Measurements from ENCODE around the gene SPOCK3.
"Not testable (repeated sequence)": the region's sequence is repeated elsewhere in the genome, so short reads cannot be mapped to it uniquely, and the experiment has no call there.

SPOCK3 gene

GRCh38 chr4:166739215-166739614 is 495.1 kb downstream of the SPOCK3 start:
- not testable (repeated sequence) for H3K4me1 ChIP-seq (ENCODE audit: control insufficient read depth, insufficient read depth, low read length); H3K27me3 ChIP-seq (ENCODE audit: control insufficient read depth, insufficient read depth, low read length); H3K27ac ChIP-seq (ENCODE audit: low read depth, low read length); H3K36me3 ChIP-seq (ENCODE audit: control insufficient read depth, insufficient read depth, low read length); H3K9ac ChIP-seq (ENCODE audit: low read length); H3K4me3 ChIP-seq (ENCODE audit: low read depth, low read length)
- peaks cover 17% of the 10 kb centered on the region for H3K9me3 ChIP-seq (ENCODE audit: control insufficient read depth, insufficient read depth, low read depth, low read length)

GRCh38 chr4:166737430-166737829 is 496.9 kb downstream of the SPOCK3 start:
- peaks cover 6% of the 10 kb centered on the region; the same call in 1 of the 2 replicates for H3K9me3 ChIP-seq (ENCODE audit: control insufficient read depth, insufficient read depth, low read depth, low read length)
- no peaks in the 10 kb centered on the region for H3K27me3 ChIP-seq (ENCODE audit: control insufficient read depth, insufficient read depth, low read length)
- no peak overlapping the region for H3K4me3 ChIP-seq (ENCODE audit: low read depth, low read length)
- no peaks in the 10 kb centered on the region for H3K4me1 ChIP-seq (ENCODE audit: control insufficient read depth, insufficient read depth, low read length)
- no peak overlapping the region for H3K9ac ChIP-seq (ENCODE audit: low read length)
- no peaks in the 10 kb centered on the region; the same call in 1 of the 2 replicates for H3K36me3 ChIP-seq (ENCODE audit: control insufficient read depth, insufficient read depth, low read length)
- no peak overlapping the region for H3K27ac ChIP-seq (ENCODE audit: low read depth, low read length)

GRCh38 chr4:166735553-166735952 is 498.7 kb downstream of the SPOCK3 start:
- H3K4me3 ChIP-seq (ENCODE audit: low read depth, low read length) = no peak overlapping the region
- no peak overlapping the region for H3K27ac ChIP-seq (ENCODE audit: low read depth, low read length)
- H3K9ac ChIP-seq (ENCODE audit: low read length) = no peak overlapping the region
- no peaks in the 10 kb centered on the region for H3K27me3 ChIP-seq (ENCODE audit: control insufficient read depth, insufficient read depth, low read length)
- H3K36me3 ChIP-seq (ENCODE audit: control insufficient read depth, insufficient read depth, low read length) = peaks cover 5% of the 10 kb centered on the region; the same call in 1 of the 2 replicates
- no peaks in the 10 kb centered on the region for H3K9me3 ChIP-seq (ENCODE audit: control insufficient read depth, insufficient read depth, low read depth, low read length)
- H3K4me1 ChIP-seq (ENCODE audit: control insufficient read depth, insufficient read depth, low read length) = no peaks in the 10 kb centered on the region

- Histone ChIP-seq H3K9me3 (ENCODE audit: control insufficient read depth, insufficient read depth, low read depth, low read length) (no peaks in the 10 kb centered on the region), H3K4me1 (ENCODE audit: control insufficient read depth, insufficient read depth, low read length) (no peaks in the 10 kb centered on the region), H3K27me3 (ENCODE audit: control insufficient read depth, insufficient read depth, low read length) (no peaks in the 10 kb centered on the region), H3K4me3 (ENCODE audit: low read depth, low read length) (no peak overlapping the region), H3K27ac (ENCODE audit: low read depth, low read length) (no peak overlapping the region), H3K36me3 (ENCODE audit: control insufficient read depth, insufficient read depth, low read length) (peaks cover 7% of the 10 kb centered on the region; the same call in 1 of the 2 replicates), H3K9ac (ENCODE audit: low read length) (no peak overlapping the region)
These were observed 499.5 kb downstream of the SPOCK3 start for GRCh38 chr4:166734797-166735196.

GRCh38 chr4:166733686-166734085 is 500.6 kb downstream of the SPOCK3 start:
- Histone ChIP-seq H3K27me3 (ENCODE audit: control insufficient read depth, insufficient read depth, low read length) (no peaks in the 10 kb centered on the region), H3K9ac (ENCODE audit: low read length) (no peak overlapping the region), H3K36me3 (ENCODE audit: control insufficient read depth, insufficient read depth, low read length) (peaks cover 10% of the 10 kb centered on the region; the same call in 1 of the 2 replicates), H3K27ac (ENCODE audit: low read depth, low read length) (no peak overlapping the region), H3K9me3 (ENCODE audit: control insufficient read depth, insufficient read depth, low read depth, low read length) (no peaks in the 10 kb centered on the region), H3K4me3 (ENCODE audit: low read depth, low read length) (no peak overlapping the region), H3K4me1 (ENCODE audit: control insufficient read depth, insufficient read depth, low read length) (no peaks in the 10 kb centered on the region)

- H3K9ac ChIP-seq (ENCODE audit: low read length) = no peak overlapping the region
- no peaks in the 10 kb centered on the region for H3K27me3 ChIP-seq (ENCODE audit: control insufficient read depth, insufficient read depth, low read length)
- no peak overlapping the region for H3K4me3 ChIP-seq (ENCODE audit: low read depth, low read length)
These were observed 507.5 kb downstream of the SPOCK3 start for GRCh38 chr4:166726832-166727231.

GRCh38 chr4:166724369-166724768 is 509.9 kb downstream of the SPOCK3 start:
- H3K4me1 ChIP-seq (ENCODE audit: control insufficient read depth, insufficient read depth, low read length) = no peaks in the 10 kb centered on the region; the same call in 1 of the 2 replicates
- no peak overlapping the region for H3K4me3 ChIP-seq (ENCODE audit: low read depth, low read length)
- H3K36me3 ChIP-seq (ENCODE audit: control insufficient read depth, insufficient read depth, low read length) = peaks cover 29% of the 10 kb centered on the region; the same call in 1 of the 2 replicates
- H3K27me3 ChIP-seq (ENCODE audit: control insufficient read depth, insufficient read depth, low read length) = no peaks in the 10 kb centered on the region
- H3K9ac ChIP-seq (ENCODE audit: low read length) = no peak overlapping the region
- H3K27ac ChIP-seq (ENCODE audit: low read depth, low read length) = no peak overlapping the region
- H3K9me3 ChIP-seq (ENCODE audit: control insufficient read depth, insufficient read depth, low read depth, low read length) = no peaks in the 10 kb centered on the region

More at GRCh38 chr4:166726832-166727231, 507.5 kb downstream of the SPOCK3 start:
- Histone ChIP-seq H3K4me1 (ENCODE audit: control insufficient read depth, insufficient read depth, low read length) (no peaks in the 10 kb centered on the region; the same call in 1 of the 2 replicates), H3K9me3 (ENCODE audit: control insufficient read depth, insufficient read depth, low read depth, low read length) (no peaks in the 10 kb centered on the region), H3K36me3 (ENCODE audit: control insufficient read depth, insufficient read depth, low read length) (peaks cover 36% of the 10 kb centered on the region; the same call in 1 of the 2 replicates), H3K27ac (ENCODE audit: low read depth, low read length) (no peak overlapping the region)

- no peaks in the 10 kb centered on the region for H3K9me3 ChIP-seq (ENCODE audit: control insufficient read depth, insufficient read depth, low read depth, low read length)
- H3K27me3 ChIP-seq (ENCODE audit: control insufficient read depth, insufficient read depth, low read length) = peaks cover under 1% of the 10 kb centered on the region; the same call in 1 of the 2 replicates
These were observed 510.7 kb downstream of the SPOCK3 start for GRCh38 chr4:166723532-166724140.

GRCh38 chr4:166715748-166716713 is 518.3 kb downstream of the SPOCK3 start:
- H3K36me3 ChIP-seq (ENCODE audit: control insufficient read depth, insufficient read depth, low read length) = peaks cover 18% of the 10 kb centered on the region; the same call in 1 of the 2 replicates
- peaks cover 16% of the 10 kb centered on the region for H3K9me3 ChIP-seq (ENCODE audit: control insufficient read depth, insufficient read depth, low read depth, low read length)
- H3K9ac ChIP-seq (ENCODE audit: low read length) = peak overlapping the region; percentile 90
- peak overlapping the region; percentile 56 for H3K4me3 ChIP-seq (ENCODE audit: low read depth, low read length)
- peak overlapping the region; percentile 93 for H3K27ac ChIP-seq (ENCODE audit: low read depth, low read length)
- not testable (repeated sequence) for H3K27me3 ChIP-seq (ENCODE audit: control insufficient read depth, insufficient read depth, low read length)
- H3K4me1 ChIP-seq (ENCODE audit: control insufficient read depth, insufficient read depth, low read length) = peaks cover 11% of the 10 kb centered on the region; the same call in 1 of the 2 replicates

More at GRCh38 chr4:166723532-166724140, 510.7 kb downstream of the SPOCK3 start:
- H3K9ac ChIP-seq (ENCODE audit: low read length) = no peak overlapping the region
- peak overlapping the region; percentile 37; the same call in 1 of the 2 replicates for H3K27ac ChIP-seq (ENCODE audit: low read depth, low read length)
- peaks cover 31% of the 10 kb centered on the region; the same call in 1 of the 2 replicates for H3K36me3 ChIP-seq (ENCODE audit: control insufficient read depth, insufficient read depth, low read length)
- no peak overlapping the region for H3K4me3 ChIP-seq (ENCODE audit: low read depth, low read length)
- H3K4me1 ChIP-seq (ENCODE audit: control insufficient read depth, insufficient read depth, low read length) = no peaks in the 10 kb centered on the region; the same call in 1 of the 2 replicates

- Histone ChIP-seq H3K4me3 (ENCODE audit: low read depth, low read length) (no peak overlapping the region), H3K36me3 (ENCODE audit: control insufficient read depth, insufficient read depth, low read length) (no peaks in the 10 kb centered on the region), H3K9ac (ENCODE audit: low read length) (no peak overlapping the region), H3K27me3 (ENCODE audit: control insufficient read depth, insufficient read depth, low read length) (no peaks in the 10 kb centered on the region), H3K4me1 (ENCODE audit: control insufficient read depth, insufficient read depth, low read length) (no peaks in the 10 kb centered on the region), H3K27ac (ENCODE audit: low read depth, low read length) (no peak overlapping the region), H3K9me3 (ENCODE audit: control insufficient read depth, insufficient read depth, low read depth, low read length) (peaks cover 16% of the 10 kb centered on the region)
These were observed 533.7 kb downstream of the SPOCK3 start for GRCh38 chr4:166700592-166700991.
